GM08714 (cell line): ENCODE results near the gene COL18A1.

Source experiments
- H3K4me3 ChIP-seq: fragments of 200-500 bp; sonication (Bioruptor generic); 2 replicates; pipeline ENCODE4 v1.5.1; 2014; ENCODE audit warnings: mild to moderate bottlenecking, low read length, inconsistent platforms
- ZNF274 ChIP-seq: IDR thresholded peaks from 2 replicates; pipeline ENCODE4 v1.6.1; 2012; ENCODE audit warnings: mild to moderate bottlenecking, low read depth, low read length

COL18A1 gene

GRCh38 chr21:45424854-45425795 is 20.2 kb downstream of the COL18A1 start:
- H3K4me3 ChIP-seq, result no peak overlapping the region
- no peak for TF ChIP-seq ZNF274

- H3K4me3 ChIP-seq, result no peak overlapping the region
- TF ChIP-seq ZNF274, result no peak
Measured at GRCh38 chr21:45427331-45428271, 22.6 kb downstream of the COL18A1 start.

- no peak for TF ChIP-seq ZNF274
- no peak overlapping the region for H3K4me3 ChIP-seq
Measured at GRCh38 chr21:45428534-45428933, 23.6 kb downstream of the COL18A1 start.

GRCh38 chr21:45429221-45430175 is 24.5 kb downstream of the COL18A1 start:
- no peak for TF ChIP-seq ZNF274

GRCh38 chr21:45430521-45431501 is 25.8 kb downstream of the COL18A1 start:
- H3K4me3 ChIP-seq, result no peak overlapping the region
- no peak for TF ChIP-seq ZNF274

More at GRCh38 chr21:45429221-45430175, 24.5 kb downstream of the COL18A1 start:
- H3K4me3 ChIP-seq, result no peak overlapping the region

GRCh38 chr21:45431781-45432572 is 27.0 kb downstream of the COL18A1 start:
- no peak for TF ChIP-seq ZNF274
- H3K4me3 ChIP-seq, result no peak overlapping the region

GRCh38 chr21:45432575-45433255 is 27.8 kb downstream of the COL18A1 start:
- no peak for TF ChIP-seq ZNF274
- H3K4me3 ChIP-seq, result no peak overlapping the region

- no peak overlapping the region for H3K4me3 ChIP-seq
- no peak for TF ChIP-seq ZNF274
Measured at GRCh38 chr21:45433301-45433700, 28.3 kb downstream of the COL18A1 start.

- H3K4me3 ChIP-seq, result no peak overlapping the region
- TF ChIP-seq ZNF274, result no peak
Measured at GRCh38 chr21:45433911-45434644, 29.1 kb downstream of the COL18A1 start.

GRCh38 chr21:45434645-45435217 is 29.8 kb downstream of the COL18A1 start:
- no peak for TF ChIP-seq ZNF274
- H3K4me3 ChIP-seq, result no peak overlapping the region
